Endothelial cell of umbilical vein (primary cell): ENCODE results near the gene ITM2B. TPM values are rescaled to one million over a fixed set of nuclear protein-coding genes. Genes with fewer than 3 reads are reported as not detected.
A peak's percentile ranks its signal among the peaks of the same experiment; 100 is the strongest.

Experiments used
- BruUV-seq: library from RNA; stranded (reverse); fragments of 400-500 nt; replicated peaks from 2 replicates; lab custom pipeline; 2021; lab: Mats Ljungman, UMichigan
- CTCF ChIA-PET: fragments of 300-600, 350-600 bp; sonication (Branson Sonifier 250); formaldehyde crosslinking; loops from one replicate; lab custom pipeline; 2021; ENCODE audit warnings: antibody characterized with exemption, inconsistent platforms; lab: Charles Lee
- POLR2A ChIA-PET: fragments of 300-600, 350-600 bp; sonication (Branson Sonifier 250); formaldehyde crosslinking; loops from one replicate; lab custom pipeline; 2021; ENCODE audit warnings: antibody characterized with exemption, inconsistent platforms; lab: Charles Lee
- DNase-seq: peaks from one replicate; pipeline ENCODE4 v3.0.0-alpha.2; 2011; ENCODE audit warnings: low read depth, low spot score
- FAIRE-seq: peaks from 2 replicates; lab custom pipeline; 2011; peaks lifted over from hg19 to GRCh38; lab: Jason Lieb, UNC
- H2AFZ ChIP-seq: 2 replicates; pipeline ENCODE4 v1.6.0; 2012; ENCODE audit warnings: low read depth, low read length, control low read depth, inconsistent platforms
- H3K27ac ChIP-seq: 2 replicates; pipeline ENCODE4 v1.5.1; 2011; ENCODE audit warnings: low read depth, mild to moderate bottlenecking, control low read depth, low read length, moderate library complexity; ENCODE audit not compliant: insufficient read depth
- H3K27me3 ChIP-seq, 2 experiments: 2 replicates each; pipeline versions ENCODE4 v1.6.0 to v1.6.1; 2011; ENCODE audit warnings: low read length in 2 of 2, mixed read lengths in 1 of 2; ENCODE audit not compliant: control insufficient read depth in 2 of 2, insufficient read depth in 2 of 2
- H3K36me3 ChIP-seq, 2 experiments: 2 replicates in 1 of 2; 3 replicates in 1 of 2; pipeline ENCODE4 v1.5.1; 2011; ENCODE audit warnings: low read length in 2 of 2, mild to moderate bottlenecking in 1 of 2, moderate library complexity in 1 of 2; ENCODE audit not compliant: control insufficient read depth in 2 of 2, insufficient read depth in 2 of 2; ENCODE audit errors: extremely low read depth in 1 of 2
- H3K4me1 ChIP-seq: 3 replicates; pipeline ENCODE4 v1.5.1; 2011; ENCODE audit warnings: mild to moderate bottlenecking, low read length; ENCODE audit not compliant: control insufficient read depth, insufficient read depth; ENCODE audit errors: extremely low read depth
- H3K4me2 ChIP-seq: 2 replicates; pipeline ENCODE4 v1.6.1; 2011; ENCODE audit warnings: low read length, control low read depth, mixed read lengths; ENCODE audit not compliant: insufficient read depth
- H3K4me3 ChIP-seq, 3 experiments: fragments of 200-600 bp in 1 of 3; sonication (generic), shearing (Covaris generic) in 1 of 3; replicated peaks in 1 of 3; 2 replicates each; pipeline ENCODE4 v1.5.1; 2011 to 2016; ENCODE audit warnings: control low read depth in 3 of 3, low read length in 3 of 3, mild to moderate bottlenecking in 2 of 3, inconsistent platforms in 1 of 3, low read depth in 1 of 3, moderate library complexity in 1 of 3; ENCODE audit not compliant: insufficient read depth in 1 of 3
- H3K79me2 ChIP-seq: 2 replicates; pipeline ENCODE4 v1.6.0; 2012; ENCODE audit warnings: low read length, inconsistent platforms; ENCODE audit not compliant: control insufficient read depth, insufficient read depth
- H3K9ac ChIP-seq: replicated peaks from 2 replicates; pipeline ENCODE3; 2011; ENCODE audit warnings: low read length, control low read depth; ENCODE audit not compliant: insufficient read depth; ENCODE audit errors: extremely low read depth
- H3K9me1 ChIP-seq: replicated peaks from 3 replicates; pipeline ENCODE4 v1.6.0; 2011; ENCODE audit warnings: mild to moderate bottlenecking, low read length; ENCODE audit not compliant: control insufficient read depth, insufficient read depth; ENCODE audit errors: extremely low read depth
- H3K9me3 ChIP-seq: replicated peaks from 2 replicates; pipeline ENCODE4 v1.5.1; 2012; ENCODE audit warnings: low read length, inconsistent platforms; ENCODE audit not compliant: control insufficient read depth, insufficient read depth
- H4K20me1 ChIP-seq: replicated peaks from 2 replicates; pipeline ENCODE3; 2011; ENCODE audit warnings: mild to moderate bottlenecking, low read length; ENCODE audit not compliant: control insufficient read depth, insufficient read depth; ENCODE audit errors: extremely low read depth
- EZH2 ChIP-seq: IDR thresholded peaks from 2 replicates; pipeline ENCODE4 v1.6.1; 2012; ENCODE audit warnings: borderline replicate concordance, low read depth, mild to moderate bottlenecking, moderate library complexity, low read length, inconsistent platforms; ENCODE audit not compliant: severe bottlenecking
- FOS ChIP-seq: IDR thresholded peaks from 2 replicates; pipeline ENCODE4 v1.6.1; 2011; ENCODE audit warnings: mild to moderate bottlenecking, low read length, moderate library complexity, borderline replicate concordance; ENCODE audit not compliant: insufficient read depth
- GATA2 ChIP-seq: IDR thresholded peaks from 2 replicates; pipeline ENCODE4 v1.7.0; 2011; ENCODE audit warnings: low read depth, mild to moderate bottlenecking, moderate library complexity, mixed read lengths, low read length; ENCODE audit not compliant: insufficient read length, insufficient read depth
- JUN ChIP-seq: IDR thresholded peaks from 2 replicates; pipeline ENCODE4 v1.6.1; 2011; ENCODE audit warnings: borderline replicate concordance, low read depth; ENCODE audit not compliant: insufficient read length, insufficient read depth
- MAX ChIP-seq: IDR thresholded peaks from 2 replicates; pipeline ENCODE4 v1.6.1; 2011; ENCODE audit not compliant: insufficient read depth, insufficient read length
- MYC ChIP-seq: IDR thresholded peaks from one replicate; pipeline ENCODE4 v1.6.1; 2011; ENCODE audit warnings: mild to moderate bottlenecking, low read depth, low read length
- POLR2A ChIP-seq: IDR thresholded peaks from 2 replicates; pipeline ENCODE4 v1.6.1; 2012; ENCODE audit warnings: low read depth, mild to moderate bottlenecking, control low read depth, low read length
- POLR2AphosphoS5 ChIP-seq: IDR thresholded peaks from 2 replicates; pipeline ENCODE4 v1.6.1; 2012; ENCODE audit warnings: low read depth, mild to moderate bottlenecking, control low read depth, low read length, moderate library complexity; ENCODE audit not compliant: insufficient read depth
- dilution Hi-C: fragments of 300-500 bp; cut with MboI; formaldehyde crosslinking; loops from one replicate; pipeline ENCODE4 v1.15.0; 2019; ENCODE audit warnings: low sequenced_read_pairs; ENCODE audit not compliant: extremely low pct_ligation_motif_present
- intact Hi-C: fragments of 100-400 bp; cut with micrococcal nuclease; formaldehyde crosslinking; loops from one replicate; pipeline ENCODE4 v1.10.0; 2022
- polyA plus RNA-seq, 4 experiments: library from polyadenylated mRNA; depleted of rRNA in 3 of 4; stranded (reverse) in 3 of 4; unstranded in 1 of 4; fragments of >200 nt; gene quantifications; 2 replicates each; pipeline versions ENCODE4 v1.2.1 to v1.2.3, GENCODE V29; 2011 to 2012; ENCODE audit warnings: missing spikeins in 1 of 4
- total RNA-seq: library from RNA; stranded (reverse); gene quantifications from 2 replicates; pipeline ENCODE4 v1.2.3, GENCODE V29; 2021
- TF ChIP-seq, protein P1 (sequence below), 2 donors: IDR thresholded peaks; 1 replicate in 1 of 2; 2 replicates in 1 of 2; pipeline ENCODE4 v1.5.1; 2011; ENCODE audit warnings: low read length in 2 of 2, mild to moderate bottlenecking in 2 of 2, moderate library complexity in 2 of 2, control low read depth in 1 of 2, inconsistent platforms in 1 of 2, low read depth in 1 of 2; ENCODE audit not compliant: insufficient read depth in 1 of 2; ENCODE audit errors: extremely low read depth in 1 of 2

The ITM2B gene
- total and polyA plus RNA-seq, 2 donors (not counting 3 experiments of a cell fraction or from before 2014, with no cell fraction given): 150 to 271 TPM

DNA sequence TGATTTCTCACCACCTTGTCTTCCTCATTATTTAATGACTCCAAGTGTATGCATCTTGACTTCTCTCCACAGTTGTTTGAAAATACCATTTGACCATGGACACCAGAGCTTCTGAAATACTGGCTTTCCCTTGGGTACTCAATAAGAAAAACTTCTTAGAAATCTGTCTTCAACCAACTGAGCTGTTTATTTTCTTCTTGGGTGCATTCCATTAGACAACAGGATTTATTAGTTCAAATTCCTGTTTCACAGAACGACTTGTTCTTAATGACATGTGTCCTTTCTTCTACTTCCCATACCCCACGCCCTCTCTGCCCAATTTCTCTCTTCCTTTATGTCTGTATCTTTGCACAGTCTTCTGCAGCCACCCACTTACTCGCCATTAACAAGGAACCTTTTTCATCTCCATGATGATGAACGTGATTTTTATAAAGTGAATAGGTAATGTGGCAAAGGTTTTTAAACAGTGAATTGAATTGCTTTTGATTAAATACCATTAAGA lies 11.3 kb upstream of the ITM2B start:
- TF ChIP-seq GATA2: no peak
- no peak for TF ChIP-seq POLR2A
- Histone ChIP-seq H3K9me3 (no peaks in the 10 kb centered on the region), H3K4me3 (no peak overlapping the region), H3K36me3 (no peaks in the 10 kb centered on the region), H4K20me1 (no peaks in the 10 kb centered on the region), H2AFZ (no peak overlapping the region), H3K4me1 (peaks cover 6% of the 10 kb centered on the region), H3K27ac (no peak overlapping the region), H3K79me2 (no peaks in the 10 kb centered on the region), H3K9ac (no peak overlapping the region), H3K9me1 (no peaks in the 10 kb centered on the region), H3K27me3 (peaks cover 0 to 1% of the 10 kb centered on the region in 2 experiments), H3K4me2 (peak overlapping the region; percentile 4)
- CTCF ChIA-PET: interaction anchor here (1.0 to 1.8 kb wide), 3 partner anchors 9 to 358 kb away, joined by 3 to 5 read pairs (median 4); partner anchors contain the start of gene ITM2B
- intact Hi-C loops (no loop called here), dilution Hi-C loops (no loop called here)
- BruUV-seq: no TSS peak
- DNase-seq (no peak), FAIRE-seq (no peak)
- POLR2A ChIA-PET: no interaction called here

DNA sequence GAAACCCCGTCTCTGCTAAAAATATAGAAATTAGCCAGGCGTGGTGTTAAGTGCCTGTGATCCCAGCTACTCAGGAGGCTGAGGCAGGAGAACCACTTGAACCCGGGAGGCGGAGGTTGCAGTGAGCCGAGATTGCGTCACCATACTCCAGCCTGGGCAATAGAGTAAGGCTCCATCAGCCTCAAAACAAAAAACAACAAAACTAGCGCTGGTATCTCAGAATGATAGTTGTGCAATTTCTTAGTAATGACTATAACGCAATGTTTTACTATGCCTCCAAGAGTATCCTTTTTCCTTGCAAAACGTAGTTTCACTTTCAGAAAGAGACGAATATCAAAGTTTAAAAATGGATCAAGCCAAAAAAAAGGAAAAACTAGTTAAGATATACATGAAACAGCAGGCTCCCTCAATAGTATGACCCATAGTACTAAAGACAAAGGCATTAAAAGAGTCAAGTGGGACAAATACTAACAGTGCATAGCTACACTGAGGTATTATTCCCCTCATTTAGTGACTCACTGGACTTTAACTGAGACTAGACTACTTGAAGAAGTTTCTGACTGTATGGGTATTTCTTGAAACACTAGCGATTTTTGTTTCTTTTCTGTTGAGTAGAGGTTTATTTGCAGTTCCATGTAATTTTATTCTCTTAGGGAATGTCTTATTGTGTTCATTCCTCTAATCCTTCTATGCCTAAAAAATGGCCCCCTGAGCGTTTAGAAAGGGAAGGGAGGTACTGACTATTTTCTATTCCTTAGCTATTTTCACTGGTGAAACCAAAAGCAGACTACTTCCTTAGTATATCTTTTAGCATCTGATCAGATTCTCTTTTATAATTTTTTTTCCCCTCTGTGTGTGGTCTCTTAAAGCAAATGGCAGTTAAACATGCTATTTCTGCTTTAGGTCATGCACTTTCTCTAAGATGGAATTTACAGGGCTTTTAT lies 10.4 kb upstream of the ITM2B start:
- Histone ChIP-seq H3K27me3 (peaks cover 1 to 4% of the 10 kb centered on the region in 2 experiments), H3K4me3 (no peak overlapping the region), H2AFZ (no peak overlapping the region), H3K27ac (no peak overlapping the region), H3K9me1 (no peaks in the 10 kb centered on the region), H4K20me1 (no peaks in the 10 kb centered on the region), H3K4me1 (peaks cover 6% of the 10 kb centered on the region), H3K4me2 (peak overlapping the region; percentile 30), H3K36me3 (no peaks in the 10 kb centered on the region), H3K9ac (no peak overlapping the region), H3K9me3 (no peaks in the 10 kb centered on the region), H3K79me2 (no peaks in the 10 kb centered on the region)
- intact Hi-C loops (no loop called here), dilution Hi-C loops (no loop called here)
- CTCF ChIA-PET: interaction anchor here (1.8 kb wide), 1 partner anchor 10 kb away, joined by 4 read pairs; no protein-coding TSS in a partner anchor
- no peak for TF ChIP-seq POLR2A
- TF ChIP-seq GATA2: no peak
- TF ChIP-seq FOS: no peak
- TF ChIP-seq EZH2: no peak
- TF ChIP-seq MYC: no peak
- TF ChIP-seq MAX: no peak
- TF ChIP-seq, protein P1, sequence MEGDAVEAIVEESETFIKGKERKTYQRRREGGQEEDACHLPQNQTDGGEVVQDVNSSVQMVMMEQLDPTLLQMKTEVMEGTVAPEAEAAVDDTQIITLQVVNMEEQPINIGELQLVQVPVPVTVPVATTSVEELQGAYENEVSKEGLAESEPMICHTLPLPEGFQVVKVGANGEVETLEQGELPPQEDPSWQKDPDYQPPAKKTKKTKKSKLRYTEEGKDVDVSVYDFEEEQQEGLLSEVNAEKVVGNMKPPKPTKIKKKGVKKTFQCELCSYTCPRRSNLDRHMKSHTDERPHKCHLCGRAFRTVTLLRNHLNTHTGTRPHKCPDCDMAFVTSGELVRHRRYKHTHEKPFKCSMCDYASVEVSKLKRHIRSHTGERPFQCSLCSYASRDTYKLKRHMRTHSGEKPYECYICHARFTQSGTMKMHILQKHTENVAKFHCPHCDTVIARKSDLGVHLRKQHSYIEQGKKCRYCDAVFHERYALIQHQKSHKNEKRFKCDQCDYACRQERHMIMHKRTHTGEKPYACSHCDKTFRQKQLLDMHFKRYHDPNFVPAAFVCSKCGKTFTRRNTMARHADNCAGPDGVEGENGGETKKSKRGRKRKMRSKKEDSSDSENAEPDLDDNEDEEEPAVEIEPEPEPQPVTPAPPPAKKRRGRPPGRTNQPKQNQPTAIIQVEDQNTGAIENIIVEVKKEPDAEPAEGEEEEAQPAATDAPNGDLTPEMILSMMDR (IDR thresholded peaks at IDR 0.05; ENCODE audit: extremely low read depth in 1 of 2, insufficient read depth in 1 of 2, low read depth in 1 of 2, low read length in 2 of 2): no peak
- TF ChIP-seq POLR2AphosphoS5: no peak
- no peak for TF ChIP-seq JUN
- FAIRE-seq (no peak), DNase-seq (no peak)
- POLR2A ChIA-PET: no interaction called here
- BruUV-seq: no TSS peak
